Lung microvascular endothelial cell (primary cell): ENCODE data around the gene SH3RF3. TPM values are rescaled to one million over a fixed set of nuclear protein-coding genes. Genes with fewer than 3 reads are reported as not detected.
"Not testable (repeated sequence)": the region's sequence is repeated elsewhere in the genome, so short reads cannot be mapped to it uniquely, and the experiment has no call there.

Experiments
- DNase-seq, 2 donors: peaks; one replicate each; pipeline versions ENCODE4 v3.0.0 to v3.0.0-alpha.2; 2010; ENCODE audit warnings: low read depth in 2 of 2
- total RNA-seq: library from RNA; depleted of rRNA; stranded (reverse); fragments of >200 nt; gene quantifications from 2 replicates; pipeline ENCODE4 v1.2.1, GENCODE V29; 2014

The SH3RF3 gene
- total RNA-seq, 1 donor from 2014 or later = 7.3 TPM

DNA sequence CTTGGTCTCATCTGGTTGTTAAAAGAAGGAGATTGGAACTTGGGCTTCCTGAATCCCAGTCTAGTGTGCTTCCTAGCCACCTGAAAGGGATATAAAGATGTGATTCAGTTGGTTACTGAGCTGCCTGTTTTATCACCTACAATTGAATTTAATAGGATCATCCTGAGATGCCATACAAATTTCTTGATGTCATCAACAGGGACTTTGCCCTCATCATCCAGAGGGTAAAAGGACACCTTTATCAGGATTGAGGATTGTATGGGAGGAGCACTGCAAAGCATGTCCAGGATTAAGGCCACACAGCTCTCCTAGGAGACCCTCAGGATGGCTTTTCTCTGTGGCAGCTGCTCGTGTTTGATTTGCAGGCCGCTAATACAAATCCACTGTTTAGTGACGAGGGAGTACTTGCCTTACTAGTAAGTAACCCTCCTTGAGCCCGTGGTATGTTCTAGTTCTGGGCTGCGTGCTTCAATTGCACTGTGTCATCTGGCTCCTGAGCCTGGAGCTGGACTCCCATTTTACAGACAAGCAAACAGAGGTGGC lies 28.6 kb downstream of the SH3RF3 start:
- no peak for DNase-seq

- DNase-seq = no peak
These were observed 29.2 kb downstream of the SH3RF3 start for GRCh38 chr2:109158237-109158636.

DNA sequence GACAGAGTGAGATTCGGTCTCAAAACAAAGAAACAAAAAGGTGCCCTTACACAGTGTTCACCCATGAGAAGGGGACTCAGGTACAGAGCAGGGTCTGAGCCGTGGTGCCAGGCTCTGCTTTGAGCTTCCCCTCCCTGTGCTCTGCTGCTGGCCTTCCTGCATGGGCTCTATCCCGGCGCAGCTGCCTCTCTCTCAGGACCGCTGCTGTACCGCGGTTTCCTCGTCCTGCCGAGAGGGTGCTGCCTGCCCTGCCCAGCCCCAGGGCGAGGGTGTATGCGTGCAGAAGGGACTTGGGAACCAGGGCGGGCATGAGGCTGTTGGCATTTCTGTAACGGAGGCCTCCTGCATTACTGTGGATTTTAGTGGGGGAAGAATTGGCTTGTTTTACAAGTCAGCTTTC lies 30.1 kb downstream of the SH3RF3 start:
- no peak for DNase-seq

GRCh38 chr2:109160714-109161440 lies 31.9 kb downstream of the SH3RF3 start:
- DNase-seq = no peak

DNA sequence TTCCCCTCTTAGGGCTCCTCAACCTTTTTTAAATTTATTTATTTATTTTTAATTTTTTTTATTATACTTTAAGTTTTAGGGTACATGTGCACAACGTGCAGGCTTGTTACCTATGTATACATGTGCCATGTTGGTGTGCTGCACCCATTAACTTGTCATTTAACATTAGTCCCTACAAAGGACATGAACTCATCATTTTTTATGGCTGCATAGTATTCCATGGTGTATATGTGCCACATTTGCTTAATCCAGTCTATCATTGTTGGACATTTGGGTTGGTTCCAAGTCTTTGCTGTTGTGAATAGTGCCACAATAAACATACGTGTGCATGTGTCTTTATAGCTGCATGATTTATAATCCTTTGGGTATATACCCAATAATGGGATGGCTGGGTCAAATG lies 33.4 kb downstream of the SH3RF3 start:
- DNase-seq = not testable (repeated sequence)

- DNase-seq = peak; percentile 63 to 67
These were observed 34.0 kb downstream of the SH3RF3 start for GRCh38 chr2:109162999-109163398.

DNA sequence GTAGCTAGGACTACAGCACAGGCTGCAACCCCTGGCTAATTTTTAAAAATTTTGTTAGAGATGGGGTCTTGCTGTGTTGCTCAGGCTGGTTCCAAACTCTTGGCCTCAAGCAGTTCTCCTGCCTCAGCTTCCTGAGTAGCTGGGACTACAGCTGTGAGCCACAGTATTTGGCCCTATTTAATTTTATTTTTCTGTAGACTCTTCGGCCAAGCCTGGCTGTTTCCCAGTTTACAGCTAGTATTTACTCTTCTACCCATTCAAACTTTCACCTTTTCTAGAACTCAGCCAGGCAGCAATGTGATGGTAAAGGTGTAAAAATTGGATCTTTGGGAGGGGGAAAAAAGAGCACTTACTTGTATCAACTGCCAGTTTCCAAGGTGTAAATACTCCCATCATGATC lies 35.3 kb downstream of the SH3RF3 start:
- no peak for DNase-seq

DNA sequence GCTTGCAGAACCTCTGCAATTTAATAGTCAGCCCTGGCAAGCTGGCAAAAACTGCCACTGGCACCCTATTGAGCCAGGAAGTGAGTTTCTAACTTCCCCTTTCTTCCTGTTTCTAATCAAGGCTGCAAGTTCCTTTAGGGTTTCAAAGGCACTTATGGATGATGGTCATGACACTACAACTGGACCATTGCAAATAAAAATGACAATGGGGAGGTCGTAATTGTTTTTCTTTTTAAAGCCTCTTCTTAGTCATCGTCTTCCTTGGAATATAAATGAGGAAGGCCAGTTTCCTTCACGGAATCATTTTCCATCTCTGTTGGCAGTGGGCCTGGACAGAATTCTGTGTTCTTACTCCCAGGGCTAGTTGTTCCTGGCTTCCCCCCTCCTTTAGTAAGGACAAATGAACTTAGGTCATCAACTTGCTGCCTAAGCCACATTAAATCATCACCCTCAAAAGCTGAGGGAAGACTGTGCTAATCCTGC lies 35.8 kb downstream of the SH3RF3 start:
- peak in 1 of 2 donors; percentile 91 for DNase-seq

DNA sequence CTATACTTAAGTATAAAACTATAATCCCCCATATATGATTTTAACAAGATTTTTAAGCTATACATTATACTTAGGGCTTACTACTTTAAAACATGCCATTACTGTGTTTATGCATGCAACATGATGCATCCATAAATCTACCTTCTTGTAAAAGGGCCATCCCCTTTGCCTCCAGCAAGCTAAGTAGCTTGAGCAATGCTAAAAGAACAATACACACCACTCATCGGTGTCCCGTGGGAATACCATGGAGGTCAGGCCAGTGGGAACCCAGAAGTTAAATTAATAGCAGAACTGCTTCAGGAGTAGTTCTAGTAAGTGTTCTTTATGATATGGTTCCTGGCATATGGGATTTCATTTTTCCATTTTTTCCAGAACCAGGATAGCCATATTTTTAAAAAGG lies 37.8 kb downstream of the SH3RF3 start:
- peak in 1 of 2 donors; percentile 41 for DNase-seq

DNA sequence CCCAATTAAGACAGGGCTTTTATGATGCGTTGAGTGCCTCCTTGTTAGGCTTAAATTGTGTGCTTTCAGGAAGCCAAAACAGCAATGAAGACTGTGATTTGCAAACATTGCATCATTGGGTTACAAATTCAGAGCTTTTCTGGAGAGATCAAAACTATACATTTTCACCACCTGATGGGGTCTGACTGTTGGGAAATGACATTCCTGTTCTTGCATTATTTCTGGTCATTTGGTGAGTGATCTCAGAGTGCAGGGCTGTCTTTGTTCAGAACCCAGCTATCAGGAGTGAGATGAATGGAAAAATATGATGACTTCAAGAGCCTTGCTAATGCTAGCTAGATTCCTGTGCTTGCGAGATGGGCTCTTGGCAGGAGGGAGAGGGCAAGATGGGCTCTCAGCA lies 39.1 kb downstream of the SH3RF3 start:
- no peak for DNase-seq

DNA sequence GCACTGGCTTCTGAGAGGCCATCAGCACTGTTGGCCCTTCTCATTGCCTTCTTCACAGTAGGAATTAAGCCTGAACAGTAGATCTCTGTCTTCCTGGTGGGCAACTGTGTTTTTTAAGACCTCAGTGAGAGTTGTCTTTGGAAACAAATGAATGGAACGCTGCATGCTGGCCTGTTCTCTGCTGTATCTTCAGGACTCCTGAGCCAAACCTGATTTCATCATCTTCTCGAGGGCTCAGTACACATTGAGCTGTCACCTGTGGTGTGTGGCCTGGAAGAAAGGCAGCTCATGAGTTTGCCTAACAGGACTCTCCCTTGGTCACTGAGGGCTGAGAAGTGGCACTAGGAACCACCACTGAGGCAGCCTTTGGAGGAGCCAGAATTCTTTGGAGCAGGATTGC lies 39.7 kb downstream of the SH3RF3 start:
- no peak for DNase-seq

DNA sequence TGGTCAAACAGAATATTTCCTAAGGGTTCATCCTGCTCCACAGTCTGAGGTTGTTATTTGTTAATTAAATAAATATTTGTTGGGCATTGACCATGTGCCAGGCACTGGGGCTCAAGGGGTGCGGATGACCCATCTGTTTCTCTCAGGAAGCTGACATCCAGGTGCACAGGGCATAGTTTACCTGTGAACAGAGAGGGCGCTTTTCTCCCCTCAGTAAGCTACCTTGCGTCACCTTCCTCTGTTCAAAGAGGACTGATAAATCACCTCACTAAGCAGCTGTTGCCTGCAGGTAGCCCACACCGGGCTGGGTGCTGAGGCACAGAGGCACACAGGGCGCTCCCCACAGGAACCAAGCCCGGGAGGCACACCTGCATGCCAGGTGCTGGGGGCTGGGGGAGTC lies 41.6 kb downstream of the SH3RF3 start:
- DNase-seq = no peak

DNA sequence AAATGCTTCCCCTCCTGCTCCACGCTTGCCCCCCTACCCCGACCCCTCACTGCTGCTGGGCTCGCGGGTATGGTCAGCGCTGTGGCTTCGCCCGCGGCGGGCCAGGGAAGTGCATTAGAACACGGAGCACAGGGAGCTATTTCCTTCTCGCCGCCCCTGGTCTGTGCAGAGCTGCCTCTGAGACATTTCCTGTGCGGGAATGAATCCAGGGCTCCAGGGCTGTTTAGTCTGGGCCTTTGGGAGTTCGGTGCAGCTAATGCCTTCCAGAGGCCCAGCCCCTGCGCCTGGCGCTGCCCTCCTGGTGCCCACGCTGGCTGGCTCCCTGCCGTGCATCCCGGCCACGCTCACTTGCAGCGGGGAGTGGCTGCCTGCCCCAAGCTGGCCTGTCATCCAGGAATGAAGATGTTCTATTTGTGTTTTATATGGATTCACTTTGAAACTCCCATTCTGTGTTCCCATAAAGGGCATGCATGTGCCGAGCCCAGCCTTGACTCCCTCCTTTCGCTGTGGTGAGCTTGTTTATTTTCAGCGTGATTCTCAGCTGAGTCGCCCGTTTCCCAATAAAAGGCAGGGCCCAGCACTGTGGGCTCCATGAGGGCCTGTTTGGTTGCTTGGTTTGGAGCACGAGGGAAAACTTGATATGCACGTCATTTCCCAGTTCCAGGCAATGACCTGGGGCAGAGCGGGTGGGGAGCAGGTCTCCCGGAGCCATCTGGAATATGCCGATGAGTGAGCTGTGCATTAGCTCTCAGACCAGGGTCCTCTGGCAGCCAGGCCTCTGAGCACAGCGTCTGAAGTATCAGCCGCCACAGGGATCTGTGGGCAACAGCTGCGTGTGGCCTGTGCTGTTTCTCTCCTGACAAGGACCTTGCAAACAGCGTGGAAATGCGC lies 42.7 kb downstream of the SH3RF3 start:
- peak; percentile 85 to 94 for DNase-seq

DNA sequence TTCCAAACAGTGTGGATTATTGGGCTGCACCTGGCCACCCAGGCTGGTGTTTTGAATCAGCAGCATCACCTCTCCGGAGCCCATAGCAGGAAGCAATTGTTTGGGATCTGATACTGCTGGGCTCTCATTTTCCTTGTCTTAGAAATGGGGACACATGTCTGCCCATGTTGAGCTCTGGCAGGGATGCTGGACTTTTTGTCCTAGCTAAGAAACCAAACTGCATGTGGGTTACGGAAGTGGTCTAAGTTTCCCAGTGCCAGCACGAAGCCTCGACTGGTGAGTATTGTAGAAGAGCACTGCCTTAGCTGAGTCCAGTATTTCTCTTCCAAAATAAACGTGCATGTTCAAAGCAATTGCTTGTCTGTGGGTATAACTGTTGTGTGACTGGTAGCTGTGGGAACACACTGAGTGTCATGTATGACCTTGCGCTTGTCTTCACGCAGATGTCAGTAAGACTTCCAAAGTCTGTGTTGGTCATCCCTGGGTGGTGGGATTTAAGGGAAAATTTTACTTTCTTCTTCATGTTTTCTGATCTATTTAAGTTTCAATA lies 43.6 kb downstream of the SH3RF3 start:
- peak; percentile 35 for DNase-seq

DNA sequence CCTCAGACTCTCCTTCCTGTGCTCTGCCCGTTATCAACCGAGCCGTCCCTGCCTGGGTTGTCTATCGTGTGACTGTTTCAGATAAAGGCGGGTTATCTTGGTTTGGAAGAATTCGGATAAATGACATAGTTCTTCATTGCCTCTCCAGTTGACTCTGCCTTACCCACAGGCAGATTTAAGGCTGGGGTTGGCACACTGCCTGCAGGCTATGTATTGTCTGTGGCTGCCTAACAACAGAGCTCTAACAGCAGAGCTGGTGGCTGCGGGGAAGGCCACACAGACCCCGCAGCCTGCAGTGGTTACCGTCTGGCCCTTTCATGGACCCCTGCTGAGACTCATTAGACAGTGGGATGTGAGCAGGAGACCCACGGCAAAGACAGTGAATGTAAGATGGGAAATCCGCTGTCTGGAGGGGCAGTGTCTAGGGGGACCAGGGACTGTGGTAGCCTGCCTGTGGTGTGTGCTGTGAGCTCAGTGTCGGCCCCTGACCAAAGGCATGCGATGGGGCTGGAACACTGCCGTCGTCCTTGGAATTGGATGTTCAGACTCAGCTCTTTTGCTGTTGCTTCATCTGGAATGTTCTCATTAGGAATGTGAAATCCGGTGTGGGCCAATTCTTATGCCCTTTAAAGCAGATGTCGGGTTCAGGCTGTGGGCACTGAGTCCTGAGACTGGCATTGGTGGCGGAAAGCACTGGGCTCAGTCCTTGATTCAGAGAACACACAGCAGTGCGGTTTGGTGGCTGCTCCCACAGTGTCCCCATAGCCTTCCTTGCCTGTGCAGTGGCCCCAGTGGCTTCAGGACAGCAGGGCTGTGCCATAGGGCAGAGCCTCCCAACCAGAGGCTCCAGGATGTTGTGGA lies 44.5 kb downstream of the SH3RF3 start:
- peak; percentile 78 to 88 for DNase-seq

GRCh38 chr2:109174214-109174613 lies 45.2 kb downstream of the SH3RF3 start:
- DNase-seq = peak in 1 of 2 donors; percentile 43

- peak; percentile 22 to 46 for DNase-seq
These were observed 45.8 kb downstream of the SH3RF3 start for GRCh38 chr2:109174626-109175349.

- DNase-seq = peak in 1 of 2 donors; percentile 36
These were observed 46.3 kb downstream of the SH3RF3 start for GRCh38 chr2:109175350-109175678.

DNA sequence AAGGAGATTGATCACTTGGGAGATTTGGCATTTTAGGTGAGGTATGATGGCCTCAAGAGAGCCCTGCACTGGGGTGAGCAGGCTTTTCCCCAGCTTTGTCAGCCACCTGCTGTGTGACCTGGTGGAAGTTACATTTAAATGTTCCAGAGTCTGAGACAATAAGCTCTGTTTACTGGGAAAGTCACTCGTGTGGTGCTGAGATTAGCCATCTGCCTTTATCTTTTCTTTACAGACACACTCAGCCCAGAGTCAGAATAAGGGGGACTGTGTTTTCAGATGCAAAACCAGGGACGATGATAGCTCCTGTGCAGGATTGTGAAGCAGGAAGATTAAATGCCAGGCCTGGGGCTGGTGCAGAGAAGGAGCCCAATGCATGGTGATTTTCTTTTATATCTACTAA lies 47.9 kb downstream of the SH3RF3 start:
- peak in 1 of 2 donors; percentile 34 for DNase-seq

GRCh38 chr2:109177635-109178034 lies 48.6 kb downstream of the SH3RF3 start:
- peak in 1 of 2 donors; percentile 29 for DNase-seq
